Measurements from ENCODE around the gene GPT2. TPM values are rescaled to one million over a fixed set of nuclear protein-coding genes. Genes with fewer than 3 reads are reported as not detected.
A peak's percentile ranks its signal among the peaks of the same experiment; 100 is the strongest.

GPT2 gene
- 34.2 and 38.3 TPM in 2 replicates for total RNA-seq (2014; rRNA removed; shearing (Covaris generic))

GRCh38 chr16:46883690-46884512 lies at the start of gene GPT2:
Gene GPT2, plus strand, starts transcription at chr16:46884362. Its CDS starts 354 bp downstream, at chr16:46884716.
- DNase-seq (ENCODE audit: low spot score): peak; percentile 98
- in situ Hi-C loops (cut with HindIII; ENCODE audit: low sequenced_read_pairs): no loop called here

- in situ Hi-C loops (cut with HindIII; ENCODE audit: low sequenced_read_pairs): no loop called here
- no peak for DNase-seq (ENCODE audit: low spot score)
Measured at GRCh38 chr16:46836534-46837530, 47.3 kb upstream of the GPT2 start.

- in situ Hi-C loops (cut with HindIII; ENCODE audit: low sequenced_read_pairs): no loop called here
Measured at GRCh38 chr16:46839986-46840443, 44.1 kb upstream of the GPT2 start.

GRCh38 chr16:46842192-46842895 lies 41.8 kb upstream of the GPT2 start:
- DNase-seq (ENCODE audit: low spot score): no peak
- in situ Hi-C loops (cut with HindIII; ENCODE audit: low sequenced_read_pairs): no loop called here

More at GRCh38 chr16:46839986-46840443, 44.1 kb upstream of the GPT2 start:
- no peak for DNase-seq (ENCODE audit: low spot score)

GRCh38 chr16:46843898-46844642 lies 40.1 kb upstream of the GPT2 start:
- in situ Hi-C loops (cut with HindIII; ENCODE audit: low sequenced_read_pairs): no loop called here
- no peak for DNase-seq (ENCODE audit: low spot score)

- no peak for DNase-seq (ENCODE audit: low spot score)
- in situ Hi-C loops (cut with HindIII; ENCODE audit: low sequenced_read_pairs): no loop called here
Measured at GRCh38 chr16:46844771-46845170, 39.4 kb upstream of the GPT2 start.

GRCh38 chr16:46845952-46846351 lies 38.2 kb upstream of the GPT2 start:
- in situ Hi-C loops (cut with HindIII; ENCODE audit: low sequenced_read_pairs): no loop called here
- DNase-seq (ENCODE audit: low spot score): no peak

- DNase-seq (ENCODE audit: low spot score): no peak
- in situ Hi-C loops (cut with HindIII; ENCODE audit: low sequenced_read_pairs): no loop called here
Measured at GRCh38 chr16:46848768-46849764, 35.1 kb upstream of the GPT2 start.

- DNase-seq (ENCODE audit: low spot score): no peak
- in situ Hi-C loops (cut with HindIII; ENCODE audit: low sequenced_read_pairs): no loop called here
Measured at GRCh38 chr16:46850619-46851555, 33.3 kb upstream of the GPT2 start.

- in situ Hi-C loops (cut with HindIII; ENCODE audit: low sequenced_read_pairs): no loop called here
Measured at GRCh38 chr16:46852130-46852529, 32.0 kb upstream of the GPT2 start.

GRCh38 chr16:46853713-46854443 lies 30.3 kb upstream of the GPT2 start:
- in situ Hi-C loops (cut with HindIII; ENCODE audit: low sequenced_read_pairs): no loop called here
- peak; percentile 91 for DNase-seq (ENCODE audit: low spot score)

More at GRCh38 chr16:46852130-46852529, 32.0 kb upstream of the GPT2 start:
- no peak for DNase-seq (ENCODE audit: low spot score)

GRCh38 chr16:46854846-46855245 lies 29.3 kb upstream of the GPT2 start:
- DNase-seq (ENCODE audit: low spot score): no peak
- in situ Hi-C loops (cut with HindIII; ENCODE audit: low sequenced_read_pairs): no loop called here

- DNase-seq (ENCODE audit: low spot score): no peak
- in situ Hi-C loops (cut with HindIII; ENCODE audit: low sequenced_read_pairs): no loop called here
Measured at GRCh38 chr16:46855389-46855788, 28.8 kb upstream of the GPT2 start.

GRCh38 chr16:46857368-46857945 lies 26.7 kb upstream of the GPT2 start:
- in situ Hi-C loops (cut with HindIII; ENCODE audit: low sequenced_read_pairs): no loop called here
- no peak for DNase-seq (ENCODE audit: low spot score)

GRCh38 chr16:46858151-46858550 lies 26.0 kb upstream of the GPT2 start:
- no peak for DNase-seq (ENCODE audit: low spot score)
- in situ Hi-C loops (cut with HindIII; ENCODE audit: low sequenced_read_pairs): no loop called here

All from G401 (cell line).